Small intestine (tissue), 7 donors: ENCODE measurements around the gene CIDEB. TPM values are rescaled to one million over a fixed set of nuclear protein-coding genes. Genes with fewer than 3 reads are reported as not detected.
A peak's percentile ranks its signal among the peaks of the same experiment; 100 is the strongest.

Source experiments
- DNase-seq, 2 donors: peaks; one replicate each; pipeline versions ENCODE4 v3.0.0 to v3.0.0-alpha.2; 2013
- FAIRE-seq: peaks from 2 replicates; lab custom pipeline; 2012; peaks lifted over from hg19 to GRCh38; lab: Jason Lieb, UNC
- H3K27ac ChIP-seq, 3 donors: one replicate each; pipeline ENCODE4 v1.5.1; 2013; ENCODE audit warnings: low read length in 2 of 3, mild to moderate bottlenecking in 2 of 3, control low read depth in 1 of 3, inconsistent platforms in 1 of 3, low read depth in 1 of 3, moderate library complexity in 1 of 3
- H3K27me3 ChIP-seq, 3 donors: one replicate each; pipeline ENCODE4 v1.6.1; 2013; ENCODE audit warnings: low read length in 3 of 3, inconsistent platforms in 1 of 3; ENCODE audit not compliant: control insufficient read depth in 3 of 3, insufficient read depth in 3 of 3
- H3K36me3 ChIP-seq, 3 donors: one replicate each; pipeline ENCODE4 v1.6.1; 2013; ENCODE audit warnings: low read length in 3 of 3, inconsistent platforms in 1 of 3, low read depth in 1 of 3, mild to moderate bottlenecking in 1 of 3, moderate library complexity in 1 of 3; ENCODE audit not compliant: control insufficient read depth in 3 of 3, insufficient read depth in 2 of 3
- H3K4me1 ChIP-seq, 3 donors: one replicate each; pipeline ENCODE4 v1.6.1; 2013; ENCODE audit warnings: low read length in 2 of 3, inconsistent platforms in 1 of 3, low read depth in 1 of 3, mild to moderate bottlenecking in 1 of 3, moderate library complexity in 1 of 3; ENCODE audit not compliant: control insufficient read depth in 3 of 3, insufficient read depth in 2 of 3
- H3K4me3 ChIP-seq, 3 donors: one replicate each; pipeline ENCODE4 v1.5.1; 2013; ENCODE audit warnings: low read length in 3 of 3, control low read depth in 1 of 3, inconsistent platforms in 1 of 3, low read depth in 1 of 3, mild to moderate bottlenecking in 1 of 3, moderate library complexity in 1 of 3
- H3K9me3 ChIP-seq, 2 donors: one replicate each; pipeline ENCODE4 v1.6.1; 2013; ENCODE audit warnings: low read depth in 1 of 2, low read length in 1 of 2; ENCODE audit not compliant: control insufficient read depth in 2 of 2, insufficient read depth in 1 of 2
- WGBS, 3 donors: extraction: QIAGEN DNeasy Blood & Tissue Kit; methylation state at CpG; one replicate each; pipeline ENCODE4 v1.1.7; 2013; 5-methylcytosine and 5-hydroxymethylcytosine counted together
- polyA plus RNA-seq, 4 donors: library from polyadenylated mRNA; stranded (reverse) in 3 of 4; unstranded in 1 of 4; fragments of 200-250 nt in 3 of 4; fragments of 120-200 nt in 1 of 4; gene quantifications; one replicate each; pipeline versions ENCODE4 v1.2.1 to v1.2.3, GENCODE V29; 2013
- donor health status: healthy with polysubstance abuse.
- donor health status: control.
- donor health status: control.
- donor health status: Bipolar disorder and iron deficiency.
- donor health status: healthy.

Gene CIDEB
- polyA plus RNA-seq, 4 donors, result 31.2 to 273 (median 139) TPM

GRCh38 chr14:24312736-24313507, 5.1 kb upstream of the CIDEB start:
- DNase-seq (peak in 1 of 2 donors; percentile 52), FAIRE-seq (no peak)
- WGBS, 3 donors, result 63 to 79% (median 75%) methylated on average over 9 of the region's 9 CpGs
- no peaks in the 10 kb centered on the region for H3K9me3 ChIP-seq
- H3K36me3 ChIP-seq, result peaks cover 0 to 26% (median 0%) of the 10 kb centered on the region in 3 donors
- peaks cover 9 to 38% (median 19%) of the 10 kb centered on the region in 3 donors for H3K4me1 ChIP-seq
- H3K27me3 ChIP-seq, result peaks cover 0 to 31% (median 0%) of the 10 kb centered on the region in 3 donors
- H3K4me3 ChIP-seq, result no peak overlapping the region
- peak overlapping the region in 2 of 3 donors; percentile 16 to 81 for H3K27ac ChIP-seq

DNA sequence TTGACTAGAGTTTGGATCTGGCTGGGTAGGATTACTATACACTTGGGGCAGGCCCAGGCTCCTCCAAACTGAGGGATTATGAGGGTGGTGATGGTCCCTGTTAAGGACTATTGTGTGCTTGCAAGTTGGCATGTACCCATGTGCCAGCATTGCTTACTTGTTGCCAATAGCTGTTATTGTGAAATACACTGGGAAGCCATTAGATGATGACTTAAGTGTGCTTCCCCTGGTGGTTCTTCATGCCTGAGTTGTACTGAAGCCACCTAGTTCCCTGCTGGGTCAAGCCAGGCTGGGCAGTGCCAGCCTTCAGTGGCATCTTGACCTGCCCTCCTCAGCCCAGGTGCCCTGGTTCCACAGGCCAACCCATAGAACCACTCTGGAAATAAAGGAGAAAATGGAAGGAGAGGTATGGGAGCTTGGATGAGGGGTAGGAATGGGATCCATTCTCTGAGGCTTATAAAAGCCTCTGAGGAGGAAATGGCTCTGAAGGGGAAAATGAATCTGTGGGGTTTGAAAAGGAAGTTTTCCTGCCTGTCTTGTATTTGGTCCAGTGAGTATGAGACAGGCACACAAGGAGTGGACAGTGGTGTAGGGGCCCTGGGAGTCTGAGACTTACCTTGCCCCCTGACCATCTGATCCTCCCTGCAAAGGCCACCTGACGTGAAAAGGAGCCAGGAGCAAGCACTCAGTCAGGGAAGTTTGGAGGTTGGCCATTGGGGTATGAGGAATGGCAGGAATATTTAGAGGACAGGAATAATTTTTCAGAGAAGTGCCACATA, 4.2 kb upstream of the CIDEB start:
- Histone ChIP-seq H3K9me3 (no peaks in the 10 kb centered on the region), H3K4me1 (peaks cover 9 to 45% (median 19%) of the 10 kb centered on the region in 3 donors), H3K27me3 (peaks cover 0 to 22% (median 0%) of the 10 kb centered on the region in 3 donors), H3K27ac (peak overlapping the region in 2 of 3 donors; percentile 74 to 83), H3K4me3 (peak overlapping the region in 2 of 3 donors; percentile 18 to 54), H3K36me3 (peaks cover 0 to 34% (median 0%) of the 10 kb centered on the region in 3 donors)
- DNase-seq (no peak), FAIRE-seq (no peak)
- 88 to 100% (median 90%) methylated on average over 1 of the region's 1 CpG for WGBS, 3 donors

DNA sequence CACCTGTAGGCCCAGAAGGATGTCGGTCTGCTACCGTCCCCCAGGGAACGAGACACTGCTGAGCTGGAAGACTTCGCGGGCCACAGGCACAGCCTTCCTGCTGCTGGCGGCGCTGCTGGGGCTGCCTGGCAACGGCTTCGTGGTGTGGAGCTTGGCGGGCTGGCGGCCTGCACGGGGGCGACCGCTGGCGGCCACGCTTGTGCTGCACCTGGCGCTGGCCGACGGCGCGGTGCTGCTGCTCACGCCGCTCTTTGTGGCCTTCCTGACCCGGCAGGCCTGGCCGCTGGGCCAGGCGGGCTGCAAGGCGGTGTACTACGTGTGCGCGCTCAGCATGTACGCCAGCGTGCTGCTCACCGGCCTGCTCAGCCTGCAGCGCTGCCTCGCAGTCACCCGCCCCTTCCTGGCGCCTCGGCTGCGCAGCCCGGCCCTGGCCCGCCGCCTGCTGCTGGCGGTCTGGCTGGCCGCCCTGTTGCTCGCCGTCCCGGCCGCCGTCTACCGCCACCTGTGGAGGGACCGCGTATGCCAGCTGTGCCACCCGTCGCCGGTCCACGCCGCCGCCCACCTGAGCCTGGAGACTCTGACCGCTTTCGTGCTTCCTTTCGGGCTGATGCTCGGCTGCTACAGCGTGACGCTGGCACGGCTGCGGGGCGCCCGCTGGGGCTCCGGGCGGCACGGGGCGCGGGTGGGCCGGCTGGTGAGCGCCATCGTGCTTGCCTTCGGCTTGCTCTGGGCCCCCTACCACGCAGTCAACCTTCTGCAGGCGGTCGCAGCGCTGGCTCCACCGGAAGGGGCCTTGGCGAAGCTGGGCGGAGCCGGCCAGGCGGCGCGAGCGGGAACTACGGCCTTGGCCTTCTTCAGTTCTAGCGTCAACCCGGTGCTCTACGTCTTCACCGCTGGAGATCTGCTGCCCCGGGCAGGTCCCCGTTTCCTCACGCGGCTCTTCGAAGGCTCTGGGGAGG, 3.1 kb upstream of the CIDEB start, which contains the start of gene LTB4R:
TSS of gene LTB4R (plus strand) at position 857 of the 959 bp plus-strand sequence. CDS start 4,150 bp downstream, outside the sequence.
- 25 to 43% (median 25%) methylated on average over 85 to 99 of the region's 99 CpGs for WGBS, 3 donors
- FAIRE-seq (no peak), DNase-seq (peak; percentile 63 to 81)
- Histone ChIP-seq H3K4me1 (peaks cover 9 to 55% (median 19%) of the 10 kb centered on the region in 3 donors), H3K27ac (peak within 1 kb of the TSS; percentile 67 to 83 (median 74)), H3K9me3 (no peaks in the 10 kb centered on the region), H3K4me3 (peak within 1 kb of the TSS; percentile 12 to 54 (median 18)), H3K36me3 (peaks cover 5 to 42% (median 8%) of the 10 kb centered on the region in 3 donors), H3K27me3 (peaks cover 0 to 14% (median 0%) of the 10 kb centered on the region in 3 donors)

GRCh38 chr14:24310265-24310645, 2.5 kb upstream of the CIDEB start:
- FAIRE-seq, result no peak
- peak overlapping the region; percentile 67 to 83 (median 74) for H3K27ac ChIP-seq
- peak overlapping the region in 1 of 3 donors; percentile 54 for H3K4me3 ChIP-seq
- no peaks in the 10 kb centered on the region for H3K9me3 ChIP-seq
- H3K27me3 ChIP-seq, result peaks cover 0 to 7% (median 0%) of the 10 kb centered on the region in 3 donors
- WGBS, 3 donors, result 11 to 28% (median 12%) methylated on average over 5 of the region's 5 CpGs
- peak; percentile 59 to 75 for DNase-seq
- H3K36me3 ChIP-seq, result peaks cover 12 to 49% (median 14%) of the 10 kb centered on the region in 3 donors
- H3K4me1 ChIP-seq, result peaks cover 9 to 59% (median 18%) of the 10 kb centered on the region in 3 donors

DNA sequence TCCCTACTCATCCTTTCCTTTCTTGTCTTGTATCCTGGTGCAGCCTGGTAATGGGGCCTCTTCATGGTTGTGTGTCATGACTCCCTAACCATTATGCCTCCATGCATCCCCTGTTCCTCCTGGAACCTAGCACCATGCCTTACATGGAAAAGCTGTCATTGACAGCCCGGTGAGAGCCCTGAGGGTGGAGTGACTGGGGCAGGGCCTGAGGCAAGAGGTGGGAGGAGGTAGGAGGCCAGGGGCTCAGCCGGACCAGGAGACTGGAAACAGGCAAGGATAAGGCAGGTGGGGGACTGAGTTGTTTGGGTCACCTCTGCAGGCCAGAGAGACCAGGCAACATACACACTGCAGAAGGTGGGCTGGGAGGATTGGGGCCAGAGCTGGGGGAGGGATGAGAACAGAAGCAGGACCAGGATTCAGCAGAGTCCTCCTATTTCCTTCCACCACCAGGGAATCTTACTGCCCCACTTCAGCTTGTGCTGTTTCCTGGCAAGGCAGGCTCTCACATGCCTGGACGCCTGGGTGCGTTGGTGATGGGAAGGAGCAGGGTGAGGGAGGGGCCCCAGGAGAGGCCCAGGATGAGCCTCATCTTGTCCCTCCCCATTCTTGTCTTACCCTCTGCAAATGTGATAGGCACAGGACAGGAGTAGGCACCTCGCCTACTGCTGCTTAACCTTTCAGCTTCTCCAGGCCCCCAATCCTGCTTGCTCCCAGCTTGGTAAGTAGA, 1.9 kb upstream of the CIDEB start, which contains the start of gene LTB4R2:
TSS of gene LTB4R2 (plus strand) at position 603 of the 727 bp plus-strand sequence. CDS start 525 bp downstream, outside the sequence.
- WGBS, 3 donors, result 46 to 66% (median 47%) methylated on average over 5 of the region's 5 CpGs
- H3K27me3 ChIP-seq, result peaks cover 0 to 2% (median 0%) of the 10 kb centered on the region in 3 donors
- H3K4me1 ChIP-seq, result peaks cover 9 to 61% (median 15%) of the 10 kb centered on the region in 3 donors
- peak within 1 kb of the TSS; percentile 12 to 54 (median 18) for H3K4me3 ChIP-seq
- no peaks in the 10 kb centered on the region for H3K9me3 ChIP-seq
- H3K36me3 ChIP-seq, result peaks cover 16 to 54% (median 18%) of the 10 kb centered on the region in 3 donors
- FAIRE-seq, result no peak
- DNase-seq, result no peak
- peak within 1 kb of the TSS; percentile 67 to 83 (median 74) for H3K27ac ChIP-seq

GRCh38 chr14:24308342-24309124, 756 bp upstream of the CIDEB start:
- Histone ChIP-seq H3K4me1 (peaks cover 4 to 73% (median 15%) of the 10 kb centered on the region in 3 donors), H3K36me3 (peaks cover 20 to 66% (median 20%) of the 10 kb centered on the region in 3 donors), H3K4me3 (no peak overlapping the region), H3K27me3 (no peaks in the 10 kb centered on the region), H3K27ac (peak overlapping the region; percentile 76 to 99 (median 98)), H3K9me3 (no peaks in the 10 kb centered on the region)
- 60 to 82% (median 70%) methylated on average over 7 of the region's 7 CpGs for WGBS, 3 donors
- FAIRE-seq (no peak), DNase-seq (no peak)
